GM12878 (cell line): Measurements from ENCODE around the gene ASB10.

Experiments used
- CHD4 ChIP-seq: fragments of 200-600 bp; sonication (generic); IDR thresholded peaks from 2 replicates; pipeline ENCODE4 v1.6.1; 2016; ENCODE audit warnings: mild to moderate bottlenecking
- CTCF ChIP-seq, 3 experiments: IDR thresholded peaks in 2 of 3; conservative IDR thresholded peaks in 1 of 3; 2 replicates each; pipeline ENCODE4 v1.5.1; 2011; ENCODE audit warnings: low read depth in 3 of 3, low read length in 3 of 3, mild to moderate bottlenecking in 3 of 3, control low read depth in 2 of 3, moderate library complexity in 2 of 3, inconsistent platforms in 1 of 3, mixed read lengths in 1 of 3; ENCODE audit not compliant: control insufficient read depth in 2 of 3, insufficient read depth in 1 of 3; ENCODE audit errors: extremely low read depth in 1 of 3
- FOXM1 ChIP-seq: IDR thresholded peaks from 2 replicates; pipeline ENCODE4 v1.6.1; 2012; ENCODE audit warnings: low read depth, mild to moderate bottlenecking, inconsistent platforms, low read length, moderate library complexity
- JUND ChIP-seq: IDR thresholded peaks from 2 replicates; pipeline ENCODE4 v1.6.1; 2012; ENCODE audit warnings: low read depth, mild to moderate bottlenecking, low read length, improper control_type of control experiment, moderate library complexity
- MAX ChIP-seq: IDR thresholded peaks from 2 replicates; pipeline ENCODE4 v1.6.1; 2012; ENCODE audit warnings: low read depth, low read length, improper control_type of control experiment
- NFXL1 ChIP-seq: fragments of 450-650 bp; IDR thresholded peaks from 2 replicates; pipeline ENCODE4 v1.6.1; 2017; ENCODE audit warnings: antibody characterized with exemption, mild to moderate bottlenecking, borderline replicate concordance
- SMAD1 ChIP-seq: fragments of 450-650 bp; IDR thresholded peaks from 2 replicates; pipeline ENCODE4 v1.6.1; 2018; ENCODE audit warnings: mild to moderate bottlenecking, low read depth; ENCODE audit not compliant: partially characterized antibody

GRCh38 chr7:151174246-151175046 lies 12.6 kb downstream of the ASB10 start:
- TF ChIP-seq MAX (no peak), NFXL1 (no peak), CTCF (IDR thresholded peaks at IDR 0.05 in 2 of 3, conservative IDR thresholded peaks at IDR 0.05 in 1 of 3; ENCODE audit: control insufficient read depth in 2 of 3, extremely low read depth in 1 of 3, insufficient read depth in 1 of 3, low read depth in 3 of 3, low read length in 3 of 3) (no peak), SMAD1 (no peak), CHD4 (no peak), JUND (no peak), FOXM1 (no peak)
